ENCODE data around the gene IFIT5.
"Not testable (repeated sequence)": the region's sequence is repeated elsewhere in the genome, so short reads cannot be mapped to it uniquely, and the experiment has no call there.

The IFIT5 gene

DNA sequence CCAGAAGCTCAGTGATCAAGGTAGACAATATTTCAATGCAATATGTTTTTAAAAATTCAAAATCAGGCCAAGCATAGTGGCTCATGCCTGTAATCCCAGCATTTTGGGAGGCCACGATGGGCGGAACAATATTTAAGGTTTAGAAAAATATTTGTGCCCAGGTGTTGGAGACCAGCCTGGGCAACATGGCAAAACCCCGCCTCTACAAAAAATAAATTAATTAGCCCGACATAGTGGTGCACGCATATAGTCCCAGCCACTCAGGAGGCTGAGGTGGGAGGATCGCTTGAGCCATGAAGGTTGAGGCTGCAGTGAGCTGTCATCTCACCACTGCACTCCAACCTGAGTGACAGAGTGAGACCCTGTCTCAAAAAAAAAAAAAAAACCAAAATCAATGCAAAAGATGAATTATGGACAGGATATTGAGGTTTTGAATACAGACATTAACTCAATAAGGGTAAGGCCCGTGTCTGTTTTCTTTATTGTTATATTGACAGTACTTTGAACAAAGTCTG, 913 bp upstream of the IFIT5 start:
- peak overlapping the region; percentile 87 for H3K4me3 ChIP-seq (ENCODE audit: low read length)
- no peak for TF ChIP-seq ZNF274 (IDR thresholded peaks at IDR 0.05; ENCODE audit: low read depth, low read length)

DNA sequence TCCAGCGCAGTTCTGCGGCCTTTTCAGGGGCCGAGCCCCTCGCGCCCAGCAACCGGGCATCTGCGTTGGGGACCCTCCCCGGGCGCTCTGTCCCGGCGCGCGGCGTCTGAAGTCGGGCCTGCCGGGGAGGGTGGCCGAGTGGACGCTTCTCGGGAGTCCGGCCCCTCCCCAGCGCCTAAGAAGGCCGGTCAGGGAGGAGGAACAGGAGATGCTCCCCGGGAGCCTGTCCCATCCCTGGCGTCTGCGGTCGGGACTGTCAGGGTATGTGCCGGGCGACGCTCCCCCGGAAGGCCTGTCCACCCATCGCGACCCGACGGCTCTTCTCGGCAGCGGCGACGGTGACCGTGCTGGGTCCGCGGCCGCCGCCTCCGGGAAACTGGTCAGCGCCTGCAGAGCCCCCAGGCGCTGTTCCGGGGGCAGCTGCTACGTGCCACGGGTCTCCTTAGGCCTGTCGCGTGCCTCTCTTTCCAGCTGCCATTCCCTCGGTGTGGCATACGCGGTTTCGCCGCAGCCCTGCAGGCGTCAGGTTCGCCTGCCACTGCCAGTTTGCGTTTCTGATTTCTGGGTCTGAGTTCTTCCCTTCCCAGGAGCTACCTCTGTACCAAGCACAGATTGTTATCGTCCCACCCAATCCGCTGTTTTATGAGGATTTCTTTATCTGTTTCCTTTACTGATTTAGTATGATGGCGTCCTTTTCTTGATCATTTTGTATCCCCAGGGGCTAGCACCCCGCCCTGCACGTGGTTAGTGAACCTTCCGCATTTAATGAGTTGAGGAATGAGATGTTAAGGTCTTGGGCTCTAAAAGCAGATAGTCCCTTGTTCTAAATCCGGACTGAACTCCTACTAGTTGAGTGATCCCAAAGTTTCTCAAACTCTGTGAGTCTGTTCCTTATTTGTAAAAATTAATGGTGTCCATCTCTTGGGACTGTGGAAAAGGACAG, 782 bp downstream of the IFIT5 start:
- no peak for TF ChIP-seq ZNF274 (IDR thresholded peaks at IDR 0.05; ENCODE audit: low read depth, low read length)

DNA sequence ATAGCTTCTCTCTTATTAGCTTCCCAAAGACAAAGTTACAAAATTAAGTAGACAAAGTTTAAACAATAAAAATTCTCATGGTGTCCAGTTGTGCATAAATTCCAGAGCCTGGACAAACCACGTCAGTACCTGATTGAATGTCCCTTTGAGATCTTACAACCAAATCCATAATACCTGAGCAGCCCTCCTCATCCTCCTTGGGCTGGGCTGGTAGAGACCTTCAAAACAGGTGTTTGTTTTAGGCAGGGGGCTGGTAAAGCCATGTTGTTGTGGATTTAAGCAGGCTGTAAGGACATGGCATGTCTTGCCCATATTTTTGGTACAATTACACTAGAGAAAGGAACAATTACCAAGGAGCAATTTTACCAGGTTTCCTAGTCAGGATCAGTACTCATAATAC, 2.1 kb downstream of the IFIT5 start:
- H3K4me3 ChIP-seq (ENCODE audit: low read length), result peak overlapping the region; percentile 87; the same call in 1 of the 2 replicates
- no peak for TF ChIP-seq ZNF274 (IDR thresholded peaks at IDR 0.05; ENCODE audit: low read depth, low read length)

More for the DNA sequence above, 782 bp downstream of the IFIT5 start:
- peak overlapping the region; percentile 87 for H3K4me3 ChIP-seq (ENCODE audit: low read length)

DNA sequence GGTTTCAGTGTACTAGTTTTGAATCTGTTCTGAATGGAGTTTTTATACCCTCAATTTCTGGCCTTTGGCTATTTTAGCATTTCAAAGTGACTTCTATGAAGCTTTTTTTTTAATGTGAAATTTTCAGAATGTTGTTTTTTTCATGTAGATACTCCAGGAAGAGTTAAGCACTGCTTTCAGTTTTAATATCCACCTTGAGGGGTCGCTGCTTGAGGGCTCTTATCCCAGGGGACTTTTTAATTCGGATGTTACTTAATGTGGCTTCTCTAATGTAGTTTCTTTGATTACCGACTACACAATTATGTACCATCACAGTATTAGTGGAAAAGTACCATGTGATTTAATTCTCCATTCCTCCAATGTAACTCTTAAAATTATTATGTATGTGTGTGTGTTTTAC, 5.2 kb downstream of the IFIT5 start:
- TF ChIP-seq ZNF274 (IDR thresholded peaks at IDR 0.05; ENCODE audit: low read depth, low read length), result no peak
- no peak overlapping the region for H3K4me3 ChIP-seq (ENCODE audit: low read length)

DNA sequence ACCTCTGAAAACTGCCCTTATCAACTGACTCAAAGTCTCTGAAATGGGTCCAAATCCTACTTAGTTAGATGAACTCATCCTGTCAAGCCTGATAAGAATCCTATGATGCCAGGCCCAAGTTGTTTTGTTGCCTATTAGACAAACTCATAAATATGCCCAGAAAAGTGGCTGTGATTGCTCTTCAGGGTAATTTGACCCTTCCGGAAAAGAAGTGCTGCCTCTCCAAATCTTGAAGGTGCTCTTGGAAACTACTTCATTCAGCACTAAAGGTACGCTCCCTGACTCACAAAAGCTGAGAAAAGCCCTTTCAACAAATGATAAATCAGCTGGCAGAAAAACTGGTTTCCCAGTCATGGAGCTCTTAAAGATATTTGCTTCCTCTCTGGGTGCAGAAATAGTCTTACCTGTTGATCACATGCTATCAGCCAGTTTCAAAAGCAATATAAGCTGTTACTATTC, 6.7 kb downstream of the IFIT5 start:
- TF ChIP-seq ZNF274 (IDR thresholded peaks at IDR 0.05; ENCODE audit: low read depth, low read length), result no peak

DNA sequence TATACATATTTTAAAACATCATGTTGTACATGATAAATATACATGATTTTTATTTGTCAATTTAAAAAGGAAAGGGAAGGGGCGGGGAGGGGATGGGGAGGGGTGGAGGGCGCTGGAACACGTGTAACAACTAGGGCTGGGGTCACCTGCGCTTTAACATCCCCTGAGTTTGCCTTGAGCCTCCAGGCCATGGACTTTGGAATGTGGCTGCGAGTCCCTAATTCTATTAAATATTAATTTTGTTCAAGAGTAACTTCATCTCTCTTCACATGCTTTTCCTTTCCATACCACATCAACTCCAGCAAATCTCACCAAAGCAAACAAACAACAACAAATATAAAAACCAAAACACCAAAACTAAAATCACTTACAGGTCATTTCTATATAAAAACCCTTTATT, 10.6 kb downstream of the IFIT5 start:
- TF ChIP-seq ZNF274 (IDR thresholded peaks at IDR 0.05; ENCODE audit: low read depth, low read length), result no peak

More for the DNA sequence above, 6.7 kb downstream of the IFIT5 start:
- no peak overlapping the region for H3K4me3 ChIP-seq (ENCODE audit: low read length)

DNA sequence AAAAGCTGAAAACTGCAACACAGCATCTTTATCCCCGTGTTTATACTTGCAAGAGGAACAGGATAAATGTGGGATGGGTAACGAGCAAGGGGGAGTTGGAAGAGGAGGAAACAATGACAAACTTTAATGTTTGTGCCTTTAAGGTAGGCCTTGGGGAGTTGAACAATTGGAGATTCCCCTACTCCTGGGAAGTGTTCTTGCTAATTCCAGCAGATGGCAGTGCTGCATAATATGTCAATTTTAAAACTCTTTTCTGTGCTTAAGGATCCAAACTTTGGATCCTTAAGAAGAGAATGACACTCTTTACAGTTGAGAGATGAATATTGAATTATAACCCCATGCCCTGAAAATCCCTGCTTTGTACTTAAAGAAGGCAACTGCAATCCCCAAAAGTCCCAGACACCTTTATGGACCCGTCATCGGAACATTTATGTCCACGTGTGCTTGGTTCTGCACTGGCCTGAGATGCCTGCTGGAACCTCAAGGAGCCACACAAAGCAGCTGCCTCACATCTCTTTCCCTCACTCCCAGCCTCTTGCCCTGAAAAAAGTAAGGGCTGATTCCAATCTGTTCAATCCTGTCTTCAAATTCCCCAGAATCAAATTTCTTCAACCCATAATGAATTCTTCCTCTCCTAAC, 12.0 kb downstream of the IFIT5 start:
- H3K4me3 ChIP-seq (ENCODE audit: low read length), result no peak overlapping the region
- no peak for TF ChIP-seq ZNF274 (IDR thresholded peaks at IDR 0.05; ENCODE audit: low read depth, low read length)

More for the DNA sequence above, 10.6 kb downstream of the IFIT5 start:
- H3K4me3 ChIP-seq (ENCODE audit: low read length), result no peak overlapping the region

DNA sequence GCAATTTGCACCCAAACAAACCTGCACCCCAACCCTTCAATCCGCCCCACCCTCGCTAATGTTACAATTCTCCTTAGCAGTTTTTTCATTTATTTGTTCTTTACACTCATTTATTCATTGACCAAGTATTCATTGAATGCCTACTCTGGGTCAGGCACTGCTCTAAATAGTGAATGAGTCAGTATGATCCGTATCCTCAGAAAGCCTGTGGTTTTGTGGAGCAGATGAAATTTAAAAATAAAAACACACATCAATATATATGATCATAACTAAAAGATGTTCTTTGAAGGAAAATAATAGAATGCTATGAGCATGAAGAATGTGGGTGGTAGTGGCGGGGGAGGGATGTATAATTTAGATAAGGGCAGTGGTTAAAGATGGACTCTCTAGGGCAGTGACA, 13.3 kb downstream of the IFIT5 start:
- H3K4me3 ChIP-seq (ENCODE audit: low read length), result no peak overlapping the region
- no peak for TF ChIP-seq ZNF274 (IDR thresholded peaks at IDR 0.05; ENCODE audit: low read depth, low read length)

DNA sequence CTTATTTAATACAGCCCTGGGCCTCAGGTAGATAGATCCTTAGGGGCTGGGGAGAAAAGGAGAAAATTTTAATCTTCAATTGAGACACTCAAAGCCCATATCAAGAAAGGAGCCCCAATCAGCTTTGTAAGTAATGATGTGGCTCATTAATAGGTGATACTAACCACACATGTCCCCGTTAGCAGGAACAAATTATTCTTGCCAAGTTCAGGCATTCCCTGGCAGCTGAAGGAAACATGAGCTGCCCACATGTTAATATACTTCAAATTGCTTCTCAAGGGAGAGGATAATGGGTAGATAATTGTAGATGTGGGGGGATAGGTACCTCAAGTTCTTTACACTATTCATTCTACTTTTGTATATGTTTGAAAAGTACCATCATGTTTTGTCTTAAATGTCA, 14.5 kb downstream of the IFIT5 start:
- no peak overlapping the region for H3K4me3 ChIP-seq (ENCODE audit: low read length)
- no peak for TF ChIP-seq ZNF274 (IDR thresholded peaks at IDR 0.05; ENCODE audit: low read depth, low read length)

DNA sequence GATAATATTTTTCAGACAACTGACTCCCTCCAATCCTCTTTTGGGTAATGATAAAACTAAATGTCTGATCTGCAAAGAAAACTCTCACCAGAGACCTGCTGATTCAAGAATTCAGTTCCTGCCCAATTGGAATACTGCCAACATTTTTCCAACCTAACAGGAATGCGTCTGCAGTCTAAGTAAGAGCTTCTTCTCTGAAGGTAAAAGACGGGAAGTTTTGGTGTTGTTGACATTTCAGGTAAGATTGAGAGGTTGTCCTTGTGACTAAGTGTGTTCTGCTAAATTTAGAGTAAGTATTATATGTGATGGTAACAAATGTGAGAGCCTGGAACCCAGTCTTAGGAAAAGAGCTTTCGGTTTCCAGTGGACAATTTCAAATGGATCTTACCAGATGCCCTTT, 17.6 kb downstream of the IFIT5 start:
- H3K4me3 ChIP-seq (ENCODE audit: low read length), result no peak overlapping the region
- TF ChIP-seq ZNF274 (IDR thresholded peaks at IDR 0.05; ENCODE audit: low read depth, low read length), result no peak

DNA sequence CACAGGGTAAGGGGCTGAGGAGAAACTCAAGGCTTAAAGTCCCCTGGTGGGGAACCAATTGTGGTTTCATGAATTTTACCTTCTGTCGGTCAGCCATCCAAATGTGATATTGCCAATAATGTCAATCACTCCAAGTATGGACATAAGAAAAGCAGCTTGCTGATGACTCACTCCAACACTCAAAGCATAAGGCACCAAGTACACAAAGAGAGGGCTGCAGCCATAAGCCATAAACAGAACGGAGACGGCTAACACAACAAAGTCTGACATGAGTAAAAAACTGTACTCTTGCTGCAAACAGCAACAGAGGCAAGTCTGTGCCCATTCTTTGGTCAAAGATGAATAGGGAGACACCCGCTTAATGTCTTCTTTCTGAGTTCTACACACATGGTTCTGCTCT, 24.2 kb downstream of the IFIT5 start:
- no peak overlapping the region for H3K4me3 ChIP-seq (ENCODE audit: low read length)
- TF ChIP-seq ZNF274 (IDR thresholded peaks at IDR 0.05; ENCODE audit: low read depth, low read length), result no peak

DNA sequence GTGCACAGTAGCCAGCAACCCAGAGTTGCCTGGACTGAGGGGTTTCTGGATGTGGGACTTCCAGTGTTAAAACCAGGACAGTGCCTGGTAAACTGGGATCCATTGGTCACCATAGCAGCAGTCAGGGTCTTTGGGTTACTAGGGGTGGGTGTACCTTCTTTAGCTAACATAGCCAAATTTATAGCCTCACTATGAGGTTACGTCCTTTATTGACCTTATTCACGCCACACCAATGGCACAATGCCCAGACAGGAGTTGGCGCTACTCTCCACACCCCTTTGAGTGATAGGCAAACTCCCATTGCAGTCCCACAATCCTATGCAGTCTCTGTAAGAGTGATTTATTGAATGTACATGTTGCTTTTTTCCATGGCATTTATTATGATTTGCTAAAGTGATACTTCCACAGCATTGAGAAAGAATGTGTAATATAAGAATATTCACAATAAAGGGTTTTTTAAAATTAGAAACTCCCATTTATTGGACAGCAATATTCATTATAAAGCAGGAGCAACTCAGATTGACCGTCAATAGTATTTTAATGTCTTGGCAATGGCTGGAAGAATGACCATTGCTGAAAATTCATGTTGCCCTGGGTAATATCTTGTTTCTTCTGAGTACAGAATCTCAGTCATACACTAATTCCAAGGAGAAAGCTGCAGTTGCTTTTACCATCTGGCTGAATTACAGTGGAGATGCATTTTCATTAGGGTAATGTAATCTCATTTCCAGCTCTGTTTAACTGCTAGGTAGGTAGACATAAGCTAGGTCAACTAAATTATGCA, 26.1 kb downstream of the IFIT5 start:
- TF ChIP-seq ZNF274 (IDR thresholded peaks at IDR 0.05; ENCODE audit: low read depth, low read length), result no peak
- no peak overlapping the region for H3K4me3 ChIP-seq (ENCODE audit: low read length)

DNA sequence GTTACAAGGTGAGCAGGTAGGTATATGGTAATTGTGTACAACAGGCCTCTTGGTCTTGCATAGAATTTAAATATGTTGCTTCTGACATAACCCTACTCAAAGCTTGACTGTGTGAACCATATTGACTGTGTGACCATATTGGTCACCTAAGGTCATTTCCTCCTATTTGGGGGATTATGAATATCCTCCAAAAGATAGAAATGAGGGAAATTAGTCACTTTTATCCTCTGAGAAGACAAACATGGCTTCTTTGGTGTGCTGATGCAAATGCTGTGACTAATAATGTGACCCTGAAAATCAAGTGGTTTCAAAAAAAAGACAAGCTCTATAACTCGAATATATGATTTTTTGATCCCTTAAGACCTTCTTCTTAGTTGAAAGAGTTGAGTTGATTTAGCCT, 27.9 kb downstream of the IFIT5 start:
- no peak overlapping the region for H3K4me3 ChIP-seq (ENCODE audit: low read length)
- no peak for TF ChIP-seq ZNF274 (IDR thresholded peaks at IDR 0.05; ENCODE audit: low read depth, low read length)

DNA sequence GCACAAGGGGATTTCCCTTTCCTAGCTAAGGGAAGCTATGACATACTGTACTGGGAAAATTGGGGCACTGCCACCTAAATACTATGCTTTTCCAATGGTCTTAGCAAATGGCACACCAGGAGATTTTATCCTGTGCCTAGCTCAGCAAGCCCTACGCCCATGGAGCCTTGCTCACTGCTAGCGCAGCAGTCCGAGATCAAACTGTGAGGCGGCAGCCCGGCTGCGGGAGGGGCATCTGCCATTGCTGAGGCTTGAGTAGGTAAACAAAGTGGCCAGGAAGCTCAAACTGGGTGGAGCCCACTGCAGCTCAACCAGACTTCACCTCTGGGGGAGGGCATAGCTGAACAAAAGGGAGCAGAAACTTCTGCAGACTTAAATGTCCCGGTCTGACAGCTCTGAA, 30.5 kb downstream of the IFIT5 start:
- not testable (repeated sequence) for H3K4me3 ChIP-seq (ENCODE audit: low read length)
